Activated T-helper 17 cell treated with anti-CD3 and anti-CD28 coated beads, Interleukin-2, amount 50 U/mL, for 72 hours (primary cell): ENCODE measurements around the gene IL26. TPM values are rescaled to one million over a fixed set of nuclear protein-coding genes. Genes with fewer than 3 reads are reported as not detected.

ENCODE experiments used
- ATAC-seq: fragments of 150-1000 bp; cut with Tn5 transposase; replicated peaks from 2 replicates; pipeline ENCODE4 v1.10.0; 2021; ENCODE audit warnings: mild to moderate bottlenecking, moderate library complexity
- H3K27ac Mint-ChIP-seq: one replicate; pipeline ENCODE4 v1.8.0; 2022; ENCODE audit warnings: mixed read lengths
- H3K27me3 Mint-ChIP-seq: one replicate; pipeline ENCODE4 v1.8.0; 2022; ENCODE audit warnings: mixed read lengths
- H3K36me3 Mint-ChIP-seq: one replicate; pipeline ENCODE4 v1.8.0; 2022; ENCODE audit warnings: low read depth, mild to moderate bottlenecking, mixed read lengths
- H3K4me1 Mint-ChIP-seq: one replicate; pipeline ENCODE4 v1.8.0; 2022; ENCODE audit warnings: mixed read lengths
- H3K4me3 Mint-ChIP-seq: one replicate; pipeline ENCODE4 v1.8.0; 2022; ENCODE audit warnings: mild to moderate bottlenecking, mixed read lengths
- H3K9me3 Mint-ChIP-seq: one replicate; pipeline ENCODE4 v1.8.0; 2022; ENCODE audit warnings: mixed read lengths
- total RNA-seq, 2 donors: library from RNA; stranded (reverse); gene quantifications; one replicate each; pipeline ENCODE4 v1.2.3, GENCODE V29; 2022

IL26 gene
- total RNA-seq, 2 donors from 2014 or later: 8.0 to 66.8 TPM

DNA sequence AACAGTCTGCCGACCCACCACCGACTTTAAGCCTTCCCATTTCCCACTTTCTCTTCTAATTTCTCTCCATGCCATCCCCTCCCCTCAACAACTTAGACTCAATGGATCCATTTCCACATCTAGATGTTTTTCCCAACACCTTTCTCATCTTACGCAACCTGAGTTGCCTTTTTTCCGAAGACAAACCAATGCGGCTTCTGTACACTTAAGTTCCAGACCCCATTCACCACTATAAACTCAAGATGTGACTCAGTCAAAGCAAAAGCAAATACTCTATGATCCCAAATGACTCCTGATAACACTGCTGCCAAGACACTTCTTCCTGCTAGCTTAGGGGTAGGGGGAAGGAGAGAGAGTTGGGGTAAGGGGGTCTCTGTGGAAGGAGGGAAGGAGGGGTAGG lies 26.5 kb upstream of the IL26 start:
- Mint-ChIP-seq H3K36me3 (no peaks in the 10 kb centered on the region), H3K4me1 (peaks cover 17% of the 10 kb centered on the region), H3K27ac (peak overlapping the region; percentile 3), H3K4me3 (peak overlapping the region; percentile 59), H3K9me3 (no peaks in the 10 kb centered on the region), H3K27me3 (peaks cover 12% of the 10 kb centered on the region)
- peak; percentile 71 for ATAC-seq

DNA sequence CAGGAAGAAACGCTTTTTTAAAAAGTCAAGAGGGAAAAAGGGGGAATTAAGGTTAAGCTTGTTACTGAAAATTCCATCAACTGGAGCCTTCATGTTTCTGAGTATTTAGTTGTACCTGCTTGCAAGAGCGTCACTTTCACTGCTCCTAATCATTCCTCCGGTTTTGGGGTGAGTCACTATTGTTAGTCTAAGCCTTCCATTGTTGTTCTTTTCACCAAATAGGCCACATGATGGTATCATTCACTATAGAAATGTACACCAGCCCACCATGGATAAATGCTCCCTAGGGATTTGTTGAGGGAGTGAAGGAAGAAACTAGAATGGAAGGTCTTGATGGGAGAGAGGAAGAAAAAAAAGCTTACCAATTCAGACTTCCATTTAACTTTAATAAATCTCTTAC lies 24.8 kb upstream of the IL26 start:
- Mint-ChIP-seq H3K4me3 (peak overlapping the region; percentile 5), H3K36me3 (no peaks in the 10 kb centered on the region), H3K27ac (no peak overlapping the region), H3K27me3 (peaks cover 18% of the 10 kb centered on the region), H3K9me3 (no peaks in the 10 kb centered on the region), H3K4me1 (peaks cover 17% of the 10 kb centered on the region)
- ATAC-seq: no peak

DNA sequence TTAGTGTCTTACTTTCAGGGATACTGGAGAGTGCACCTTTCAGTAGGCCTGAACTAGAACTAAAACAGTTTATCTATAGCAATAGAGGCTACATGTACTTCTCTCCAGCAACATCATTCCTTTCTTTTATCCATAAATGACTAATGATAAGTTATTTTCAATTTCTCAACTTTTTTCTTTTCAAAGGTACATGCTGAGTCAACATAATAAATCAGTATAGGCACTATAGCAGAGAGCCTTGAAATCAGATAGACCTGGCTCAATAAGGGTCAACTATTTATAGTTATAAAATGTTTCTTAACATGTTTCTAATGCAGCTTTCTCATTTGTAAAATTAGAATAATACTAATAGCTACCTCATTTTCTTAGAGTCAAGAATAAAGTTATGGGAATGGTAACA lies 22.2 kb upstream of the IL26 start:
- H3K4me3 Mint-ChIP-seq: no peak overlapping the region
- no peaks in the 10 kb centered on the region for H3K9me3 Mint-ChIP-seq
- peaks cover 20% of the 10 kb centered on the region for H3K4me1 Mint-ChIP-seq
- no peak overlapping the region for H3K27ac Mint-ChIP-seq
- ATAC-seq: no peak
- H3K36me3 Mint-ChIP-seq: no peaks in the 10 kb centered on the region
- H3K27me3 Mint-ChIP-seq: peaks cover 14% of the 10 kb centered on the region

DNA sequence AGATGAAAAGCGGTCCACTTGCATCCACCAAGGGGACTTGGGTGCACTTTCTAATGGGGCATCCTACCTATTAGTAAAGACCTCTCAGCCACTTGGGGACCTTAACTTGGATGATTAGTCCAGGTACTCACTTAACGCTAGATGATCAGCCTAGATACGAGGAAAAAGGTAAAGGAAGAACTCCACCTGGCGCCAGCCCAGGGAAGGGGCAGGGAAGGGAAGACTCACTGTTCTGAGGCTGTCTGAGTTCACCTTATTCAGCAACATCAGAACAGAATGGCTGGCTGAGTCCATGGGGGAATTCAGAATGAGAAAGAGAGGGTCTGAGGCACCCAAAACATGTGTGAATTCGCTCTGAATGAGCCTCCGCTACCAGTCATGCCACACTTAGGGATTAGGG lies 20.7 kb upstream of the IL26 start:
- Mint-ChIP-seq H3K4me3 (no peak overlapping the region), H3K4me1 (peaks cover 14% of the 10 kb centered on the region), H3K27ac (no peak overlapping the region), H3K9me3 (no peaks in the 10 kb centered on the region), H3K27me3 (peaks cover 12% of the 10 kb centered on the region), H3K36me3 (no peaks in the 10 kb centered on the region)
- no peak for ATAC-seq

DNA sequence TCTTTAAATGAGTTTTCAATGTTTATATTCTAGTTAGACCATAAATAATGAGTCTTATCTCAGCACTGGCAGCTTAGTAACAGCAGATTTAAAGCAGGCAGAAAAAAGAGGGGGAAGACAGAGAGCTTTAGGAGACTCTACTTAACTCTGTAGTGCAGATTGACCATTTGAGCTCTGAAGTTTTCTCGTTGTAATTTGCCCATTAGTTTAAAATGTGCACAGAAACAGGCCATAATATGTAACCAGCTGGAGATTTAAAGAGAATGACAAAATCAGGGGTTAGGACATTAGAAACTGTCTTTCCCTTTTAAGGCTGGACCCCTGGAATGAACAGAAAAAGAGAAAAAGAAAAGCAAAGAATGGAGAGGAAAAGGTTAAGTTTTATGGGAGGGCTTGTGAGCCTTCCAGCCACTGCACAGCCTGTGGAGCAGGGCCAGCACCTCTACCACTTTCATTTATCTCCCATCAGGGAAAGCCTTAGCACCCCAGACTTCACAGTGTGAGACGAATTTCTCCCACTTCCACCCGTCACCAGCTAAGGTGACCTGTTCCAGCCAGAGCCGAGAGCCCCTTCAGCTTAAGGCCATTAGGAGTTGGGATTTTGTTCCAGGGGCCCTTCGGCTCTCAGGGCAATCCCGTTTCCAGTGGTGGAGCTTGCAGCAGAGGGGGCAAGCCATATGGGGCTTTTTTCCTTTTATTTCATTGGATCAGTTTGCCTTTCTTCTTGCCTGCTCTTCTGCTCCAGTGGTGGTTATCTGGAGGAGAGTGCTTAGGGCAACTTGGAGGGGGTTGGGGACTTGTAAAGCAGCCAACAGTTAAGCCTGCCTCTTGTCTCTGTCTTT lies 19.8 kb upstream of the IL26 start:
- H3K4me3 Mint-ChIP-seq: no peak overlapping the region
- peaks cover 12% of the 10 kb centered on the region for H3K27me3 Mint-ChIP-seq
- H3K36me3 Mint-ChIP-seq: no peaks in the 10 kb centered on the region

DNA sequence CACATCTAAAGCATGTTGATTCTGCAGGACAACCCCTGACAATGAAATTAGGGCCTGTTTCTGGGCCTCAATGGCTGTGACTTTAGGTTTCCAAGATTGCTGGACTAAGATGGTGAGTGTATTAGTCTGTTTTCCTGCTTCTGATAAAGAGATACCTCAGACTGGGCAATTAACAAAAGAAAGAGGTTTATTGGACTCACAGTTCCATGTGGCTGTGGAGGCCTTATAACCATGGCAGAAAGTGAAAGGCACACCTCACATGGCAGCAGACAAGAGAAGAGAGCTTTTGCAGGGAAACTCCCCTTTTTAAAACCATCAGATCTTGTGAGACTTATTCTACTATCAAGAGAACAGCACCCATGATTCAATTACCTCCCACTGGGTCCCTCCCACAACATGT lies 17.2 kb upstream of the IL26 start:
- no peak overlapping the region for H3K27ac Mint-ChIP-seq
- ATAC-seq: no peak
- H3K9me3 Mint-ChIP-seq: no peaks in the 10 kb centered on the region
- H3K27me3 Mint-ChIP-seq: peaks cover 6% of the 10 kb centered on the region
- H3K4me1 Mint-ChIP-seq: peaks cover 31% of the 10 kb centered on the region
- no peaks in the 10 kb centered on the region for H3K36me3 Mint-ChIP-seq
- H3K4me3 Mint-ChIP-seq: no peak overlapping the region

More for the DNA sequence above, 19.8 kb upstream of the IL26 start:
- H3K4me1 Mint-ChIP-seq: peaks cover 19% of the 10 kb centered on the region
- no peak overlapping the region for H3K27ac Mint-ChIP-seq
- no peak for ATAC-seq
- H3K9me3 Mint-ChIP-seq: no peaks in the 10 kb centered on the region

DNA sequence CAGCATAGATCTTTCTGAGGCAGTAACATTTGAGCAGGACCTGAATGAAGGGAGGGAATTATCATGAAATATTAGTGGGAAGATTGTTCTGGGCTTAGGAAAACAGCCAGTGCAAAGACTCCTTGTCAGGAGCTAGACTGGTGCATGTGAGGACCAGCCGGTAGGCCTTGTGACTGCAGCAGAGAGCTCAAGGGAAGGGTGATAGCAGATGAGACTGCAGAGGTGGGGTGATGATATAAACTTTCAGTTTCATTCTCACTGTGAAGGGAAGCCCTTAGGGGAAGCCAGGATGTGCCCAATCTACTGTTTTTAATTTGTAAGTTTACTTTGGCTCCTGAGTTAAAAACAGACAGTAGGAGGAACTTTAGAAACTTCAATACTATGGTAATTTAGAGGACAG lies 15.4 kb upstream of the IL26 start:
- Mint-ChIP-seq H3K36me3 (no peaks in the 10 kb centered on the region), H3K9me3 (no peaks in the 10 kb centered on the region), H3K4me1 (peaks cover 41% of the 10 kb centered on the region), H3K27ac (peak overlapping the region; percentile 80), H3K4me3 (peak overlapping the region; percentile 72), H3K27me3 (no peaks in the 10 kb centered on the region)
- ATAC-seq: peak; percentile 98

DNA sequence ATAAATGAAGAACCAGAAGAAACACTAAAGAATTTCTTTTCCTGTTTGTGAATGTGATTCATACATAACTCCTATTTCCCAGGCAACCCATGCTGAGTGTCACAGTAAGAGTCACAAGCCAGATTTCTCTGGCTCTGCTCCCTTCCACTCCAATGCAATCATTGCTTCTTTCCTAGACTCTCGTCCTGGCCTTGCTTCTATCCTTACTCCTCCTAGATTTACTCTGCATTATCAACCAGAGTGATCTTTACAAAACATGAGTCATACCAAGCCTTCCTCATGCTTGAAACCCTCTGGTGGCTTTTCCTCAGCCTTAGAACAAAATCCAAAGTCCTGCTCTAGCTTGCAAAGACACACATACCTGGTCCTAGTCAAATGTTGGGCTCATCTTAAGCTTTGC lies 14.5 kb upstream of the IL26 start:
- no peaks in the 10 kb centered on the region for H3K36me3 Mint-ChIP-seq
- H3K27me3 Mint-ChIP-seq: no peaks in the 10 kb centered on the region
- no peaks in the 10 kb centered on the region for H3K9me3 Mint-ChIP-seq
- H3K4me1 Mint-ChIP-seq: peaks cover 41% of the 10 kb centered on the region
- ATAC-seq: peak; percentile 20
- peak overlapping the region; percentile 52 for H3K27ac Mint-ChIP-seq
- peak overlapping the region; percentile 72 for H3K4me3 Mint-ChIP-seq

DNA sequence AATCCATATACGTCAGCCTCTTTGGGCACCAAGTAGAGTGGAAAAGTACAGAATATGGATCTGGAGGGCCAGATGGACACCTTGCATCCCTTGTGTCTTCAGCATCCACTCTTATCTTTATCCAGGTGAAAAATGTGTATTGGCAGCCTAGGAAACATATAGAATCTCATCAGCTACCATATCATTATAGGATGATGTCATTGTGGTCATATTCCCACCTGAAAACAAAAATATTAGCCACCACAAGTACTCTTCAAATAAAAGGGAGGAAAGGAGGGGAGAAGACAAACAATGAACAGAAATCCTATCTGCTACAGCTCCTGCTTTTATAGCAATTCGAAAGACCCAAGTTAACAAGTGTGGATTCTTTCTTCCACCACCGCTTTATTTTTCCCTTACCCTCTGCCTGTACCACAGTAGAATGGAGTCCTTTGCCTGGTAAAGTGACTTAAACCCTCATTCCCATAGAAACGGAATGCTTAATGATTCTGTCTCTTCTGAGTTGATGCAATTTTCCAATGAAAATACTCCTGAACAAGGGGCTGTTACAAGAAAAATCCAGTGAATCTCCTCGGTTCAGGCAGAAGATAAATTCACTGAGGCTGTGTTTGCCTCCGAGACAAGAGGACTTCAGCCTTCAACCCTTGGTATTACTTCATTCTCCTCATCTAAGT lies 13.8 kb upstream of the IL26 start:
- Mint-ChIP-seq H3K27ac (peak overlapping the region; percentile 52), H3K9me3 (no peaks in the 10 kb centered on the region), H3K27me3 (no peaks in the 10 kb centered on the region), H3K36me3 (no peaks in the 10 kb centered on the region), H3K4me3 (peak overlapping the region; percentile 72), H3K4me1 (peaks cover 42% of the 10 kb centered on the region)
- ATAC-seq: no peak

DNA sequence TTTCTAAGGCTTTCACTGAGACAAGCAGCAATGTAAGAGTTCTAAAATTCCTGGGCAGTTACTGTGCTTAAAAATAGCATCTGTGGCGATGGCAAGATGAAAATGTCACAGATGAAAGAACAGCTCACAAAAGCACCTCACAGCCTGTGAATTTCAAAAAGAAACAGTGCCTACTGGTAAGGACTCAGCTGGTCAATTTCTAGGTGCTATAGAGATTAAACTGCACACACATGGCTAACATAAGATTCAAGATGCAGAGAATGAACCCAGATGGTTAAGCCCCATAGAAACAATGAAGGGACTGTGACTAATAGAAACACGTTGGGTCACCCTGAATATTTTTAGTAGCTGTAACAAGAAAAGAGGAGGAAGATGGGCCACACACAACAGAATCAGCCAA lies 12.0 kb upstream of the IL26 start:
- no peak for ATAC-seq
- Mint-ChIP-seq H3K36me3 (no peaks in the 10 kb centered on the region), H3K4me3 (peak overlapping the region; percentile 87), H3K9me3 (no peaks in the 10 kb centered on the region), H3K4me1 (peaks cover 40% of the 10 kb centered on the region), H3K27ac (no peak overlapping the region), H3K27me3 (no peaks in the 10 kb centered on the region)

DNA sequence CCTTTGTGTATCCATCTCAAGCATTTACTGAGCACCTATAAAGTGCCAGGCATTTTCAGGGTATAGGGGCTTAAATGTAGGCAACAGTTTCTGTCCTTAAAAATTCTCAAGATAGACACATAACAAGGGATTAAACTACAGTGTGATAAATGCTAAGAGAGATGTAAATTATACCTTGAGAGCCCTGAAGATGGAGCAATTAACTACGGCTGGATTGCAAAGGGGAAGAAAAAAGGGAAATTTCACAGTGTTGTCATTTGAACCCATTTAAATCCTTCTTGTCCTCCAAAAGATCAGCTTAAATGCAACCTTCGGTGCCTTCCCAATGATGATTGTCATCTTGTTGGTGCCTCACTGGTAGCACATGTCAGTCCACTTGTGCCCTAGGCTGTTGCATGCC lies 11.5 kb upstream of the IL26 start:
- Mint-ChIP-seq H3K27ac (peak overlapping the region; percentile 81), H3K36me3 (no peaks in the 10 kb centered on the region), H3K4me3 (peak overlapping the region; percentile 87), H3K27me3 (no peaks in the 10 kb centered on the region), H3K4me1 (peaks cover 39% of the 10 kb centered on the region), H3K9me3 (no peaks in the 10 kb centered on the region)
- ATAC-seq: no peak

DNA sequence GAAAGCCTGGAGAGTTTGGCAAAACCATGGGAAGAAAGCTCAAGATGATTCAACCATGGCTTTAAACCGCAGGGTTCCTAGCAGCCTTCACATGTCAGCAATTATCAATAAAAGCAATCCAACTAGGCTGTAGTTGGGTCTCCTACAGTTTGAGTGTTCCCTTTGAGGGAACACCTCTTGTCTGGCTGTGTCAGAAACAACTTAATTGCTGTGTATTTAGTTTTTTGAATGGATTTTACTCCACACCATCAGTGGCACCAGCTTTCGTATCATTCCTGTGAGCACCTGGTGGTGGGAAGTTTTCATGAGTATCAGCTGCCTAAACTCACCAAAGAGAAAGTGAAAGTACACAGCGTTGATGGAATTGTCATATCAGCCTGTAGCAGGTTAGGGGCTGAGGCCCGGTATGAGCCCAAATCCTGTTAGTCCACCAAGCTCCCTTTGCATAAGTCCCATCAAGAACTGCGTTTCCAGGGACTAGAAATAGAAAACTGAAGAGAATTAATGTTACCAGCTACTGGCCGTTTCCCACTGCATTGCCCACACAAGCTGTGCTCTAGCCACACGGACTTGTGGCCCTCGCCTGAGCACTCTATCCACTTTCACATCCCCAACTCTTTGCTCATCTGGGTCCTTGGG lies 10.9 kb upstream of the IL26 start:
- H3K27ac Mint-ChIP-seq: peak overlapping the region; percentile 81

DNA sequence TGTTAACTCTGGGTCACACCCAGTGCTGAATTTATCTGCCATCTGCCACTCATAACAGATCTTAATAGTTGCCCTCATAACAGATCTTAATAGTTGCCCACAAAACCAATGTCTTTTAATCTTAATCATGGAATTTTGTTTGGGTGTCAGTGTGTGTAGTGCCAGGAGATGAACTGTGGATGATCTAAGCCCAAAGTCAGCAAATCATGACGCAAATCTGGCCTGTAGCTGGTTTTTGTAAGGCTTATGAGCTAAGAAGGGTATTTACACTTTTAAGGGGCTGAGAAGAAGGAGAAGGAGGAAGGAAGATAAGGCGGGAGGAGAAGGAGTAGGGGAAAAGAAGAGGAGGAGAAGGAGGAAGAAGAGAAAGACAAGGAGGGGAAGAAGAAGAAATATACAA lies 10.0 kb upstream of the IL26 start:
- H3K27me3 Mint-ChIP-seq: no peaks in the 10 kb centered on the region
- H3K4me3 Mint-ChIP-seq: peak overlapping the region; percentile 87
- no peaks in the 10 kb centered on the region for H3K9me3 Mint-ChIP-seq
- H3K4me1 Mint-ChIP-seq: peaks cover 38% of the 10 kb centered on the region
- H3K36me3 Mint-ChIP-seq: no peaks in the 10 kb centered on the region
- no peak for ATAC-seq
- H3K27ac Mint-ChIP-seq: no peak overlapping the region

More for the DNA sequence above, 10.9 kb upstream of the IL26 start:
- no peaks in the 10 kb centered on the region for H3K27me3 Mint-ChIP-seq
- peaks cover 39% of the 10 kb centered on the region for H3K4me1 Mint-ChIP-seq
- H3K36me3 Mint-ChIP-seq: no peaks in the 10 kb centered on the region
- peak overlapping the region; percentile 87 for H3K4me3 Mint-ChIP-seq
- peak; percentile 52 for ATAC-seq
- H3K9me3 Mint-ChIP-seq: no peaks in the 10 kb centered on the region

DNA sequence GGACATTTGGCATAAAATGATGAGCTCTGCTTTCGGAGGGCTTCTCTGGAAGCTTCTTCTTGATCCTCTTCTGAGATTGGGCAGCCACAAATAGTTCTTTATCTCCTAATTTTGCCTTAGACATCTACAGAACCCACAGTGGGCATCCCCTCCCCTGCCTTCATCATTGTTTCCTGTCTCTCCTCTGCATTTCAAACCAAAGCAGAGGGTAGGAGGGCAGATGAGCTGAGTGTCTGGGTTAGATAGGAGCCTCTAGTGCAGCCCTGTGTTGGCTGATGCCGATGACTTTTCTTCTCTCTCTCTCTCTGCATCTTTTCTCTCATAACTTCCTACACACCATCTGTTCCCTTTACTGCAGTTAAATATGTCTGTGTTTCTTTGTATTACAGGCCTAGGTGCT lies 8.5 kb upstream of the IL26 start:
- Mint-ChIP-seq H3K27me3 (no peaks in the 10 kb centered on the region), H3K4me3 (peak overlapping the region; percentile 1), H3K36me3 (no peaks in the 10 kb centered on the region), H3K9me3 (no peaks in the 10 kb centered on the region), H3K4me1 (peaks cover 27% of the 10 kb centered on the region), H3K27ac (no peak overlapping the region)
- ATAC-seq: peak; percentile 60

DNA sequence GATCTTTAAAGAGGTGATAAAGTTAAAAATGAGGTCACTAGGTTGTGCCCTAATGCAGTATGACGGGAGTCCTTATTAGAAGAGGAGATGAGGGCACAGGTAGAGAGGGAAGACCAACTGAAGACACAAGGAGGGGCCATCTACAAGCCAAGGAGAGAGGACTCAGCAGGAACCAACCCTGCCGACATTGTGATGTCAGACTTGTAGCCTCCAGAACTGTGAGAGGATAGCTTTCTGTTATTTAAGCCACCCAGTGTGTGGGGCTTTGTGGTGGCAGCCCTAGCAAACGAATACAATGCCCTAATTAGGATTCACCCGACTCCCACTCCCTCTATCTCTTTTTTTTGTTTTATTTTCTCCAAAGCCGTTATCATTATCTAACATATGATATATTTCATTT lies 7.9 kb upstream of the IL26 start:
- Mint-ChIP-seq H3K27ac (no peak overlapping the region), H3K4me3 (no peak overlapping the region), H3K36me3 (no peaks in the 10 kb centered on the region), H3K4me1 (peaks cover 27% of the 10 kb centered on the region), H3K9me3 (no peaks in the 10 kb centered on the region), H3K27me3 (no peaks in the 10 kb centered on the region)
- ATAC-seq: no peak
